Lower lobe of right lung (tissue), 2 donors: Measurements from ENCODE around the gene TENT4B. TPM values are rescaled to one million over a fixed set of nuclear protein-coding genes. Genes with fewer than 3 reads are reported as not detected.
"Not testable (repeated sequence)": the region's sequence is repeated elsewhere in the genome, so short reads cannot be mapped to it uniquely, and the experiment has no call there.

Experiments used
- ATAC-seq, 2 donors: fragments of 200-7000 bp; cut with Tn5 transposase; one replicate each; pipeline ENCODE4 v1.9.1; 2020 to 2022; ENCODE audit warnings: mild to moderate bottlenecking in 2 of 2, moderate library complexity in 2 of 2
- DNase-seq: peaks from one replicate; pipeline ENCODE4 v3.0.0-alpha.2; 2020
- H3K27ac ChIP-seq: fragments of 200-600 bp; one replicate; pipeline ENCODE4 v1.8.0; 2022
- H3K27me3 ChIP-seq: fragments of 200-600 bp; one replicate; pipeline ENCODE4 v1.8.0; 2022; ENCODE audit warnings: low read depth
- H3K36me3 ChIP-seq: fragments of 200-600 bp; one replicate; pipeline ENCODE4 v1.8.0; 2022; ENCODE audit warnings: mild to moderate bottlenecking
- H3K4me1 ChIP-seq: fragments of 200-600 bp; one replicate; pipeline ENCODE4 v1.8.0; 2022
- H3K4me3 ChIP-seq: fragments of 200-600 bp; one replicate; pipeline ENCODE4 v1.8.0; 2022; ENCODE audit warnings: mild to moderate bottlenecking
- H3K9me3 ChIP-seq: fragments of 200-600 bp; one replicate; pipeline ENCODE4 v1.8.0; 2022
- intact Hi-C: fragments of 100-400 bp; cut with DNase I; formaldehyde crosslinking; loops from one replicate; pipeline ENCODE4 v1.11.0; 2022
- total RNA-seq: library from RNA; stranded (reverse); fragmentation: NEBNext Ultra II Directional; extraction: Animal tissue kit (Norgen Biotek cat#: 25700); gene quantifications from one replicate; pipeline ENCODE4 v1.2.1, GENCODE V29; 2021
- TF ChIP-seq, protein P1 (sequence below): fragments of 200-600 bp; IDR thresholded peaks from one replicate; pipeline ENCODE4 v1.8.0; 2022; ENCODE audit warnings: antibody characterized with exemption, mild to moderate bottlenecking
- donor health status: DM: no; HTN: yes; CAD: no; lungs with severe emphysema.

The TENT4B gene
- total RNA-seq, 1 donor from 2014 or later, result 12.8 TPM

DNA sequence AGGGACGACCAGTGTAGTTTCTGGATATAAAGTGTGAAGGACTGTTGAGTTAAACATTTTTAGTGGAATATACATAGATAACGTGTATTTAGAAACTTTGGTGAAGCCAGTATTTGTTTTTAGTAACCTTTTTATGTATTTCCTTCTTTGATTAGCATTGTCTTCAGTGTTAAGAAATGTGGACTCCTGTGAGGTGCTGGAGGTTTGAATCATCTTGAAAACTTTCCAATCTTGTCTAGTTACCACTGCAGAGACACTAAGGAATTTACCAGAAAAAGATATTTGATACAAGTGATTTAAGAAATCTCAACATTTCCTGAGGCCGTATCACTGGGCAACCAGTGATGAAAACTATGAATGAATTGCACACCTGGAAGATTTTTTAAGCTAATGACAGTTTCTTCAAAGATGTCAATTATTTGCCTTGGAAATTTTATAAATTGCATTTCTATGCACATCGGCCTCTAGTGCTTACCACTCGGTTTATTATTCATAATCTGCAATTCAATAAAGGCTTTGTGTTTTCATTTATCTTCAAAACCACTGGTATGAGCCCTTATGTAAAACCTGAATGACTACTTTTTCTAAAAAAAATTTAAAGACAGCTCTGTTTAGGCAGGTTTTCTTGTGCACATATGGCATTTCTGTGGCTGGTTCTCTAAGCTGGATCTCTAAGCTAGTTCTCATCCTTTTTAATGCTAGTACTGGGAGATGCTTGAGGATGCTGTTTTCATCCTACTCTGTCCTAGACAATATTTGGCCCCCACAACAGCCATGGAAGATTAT, 81.9 kb downstream of the TENT4B start:
- Histone ChIP-seq H3K27me3 (no peaks in the 10 kb centered on the region), H3K4me1 (no peaks in the 10 kb centered on the region), H3K9me3 (no peaks in the 10 kb centered on the region), H3K36me3 (peaks cover 3% of the 10 kb centered on the region), H3K4me3 (no peak overlapping the region), H3K27ac (no peak overlapping the region)
- intact Hi-C loops, result no loop called here
- DNase-seq, result no peak
- TF ChIP-seq, protein P1, sequence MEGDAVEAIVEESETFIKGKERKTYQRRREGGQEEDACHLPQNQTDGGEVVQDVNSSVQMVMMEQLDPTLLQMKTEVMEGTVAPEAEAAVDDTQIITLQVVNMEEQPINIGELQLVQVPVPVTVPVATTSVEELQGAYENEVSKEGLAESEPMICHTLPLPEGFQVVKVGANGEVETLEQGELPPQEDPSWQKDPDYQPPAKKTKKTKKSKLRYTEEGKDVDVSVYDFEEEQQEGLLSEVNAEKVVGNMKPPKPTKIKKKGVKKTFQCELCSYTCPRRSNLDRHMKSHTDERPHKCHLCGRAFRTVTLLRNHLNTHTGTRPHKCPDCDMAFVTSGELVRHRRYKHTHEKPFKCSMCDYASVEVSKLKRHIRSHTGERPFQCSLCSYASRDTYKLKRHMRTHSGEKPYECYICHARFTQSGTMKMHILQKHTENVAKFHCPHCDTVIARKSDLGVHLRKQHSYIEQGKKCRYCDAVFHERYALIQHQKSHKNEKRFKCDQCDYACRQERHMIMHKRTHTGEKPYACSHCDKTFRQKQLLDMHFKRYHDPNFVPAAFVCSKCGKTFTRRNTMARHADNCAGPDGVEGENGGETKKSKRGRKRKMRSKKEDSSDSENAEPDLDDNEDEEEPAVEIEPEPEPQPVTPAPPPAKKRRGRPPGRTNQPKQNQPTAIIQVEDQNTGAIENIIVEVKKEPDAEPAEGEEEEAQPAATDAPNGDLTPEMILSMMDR, result no peak
- ATAC-seq, result no peak

DNA sequence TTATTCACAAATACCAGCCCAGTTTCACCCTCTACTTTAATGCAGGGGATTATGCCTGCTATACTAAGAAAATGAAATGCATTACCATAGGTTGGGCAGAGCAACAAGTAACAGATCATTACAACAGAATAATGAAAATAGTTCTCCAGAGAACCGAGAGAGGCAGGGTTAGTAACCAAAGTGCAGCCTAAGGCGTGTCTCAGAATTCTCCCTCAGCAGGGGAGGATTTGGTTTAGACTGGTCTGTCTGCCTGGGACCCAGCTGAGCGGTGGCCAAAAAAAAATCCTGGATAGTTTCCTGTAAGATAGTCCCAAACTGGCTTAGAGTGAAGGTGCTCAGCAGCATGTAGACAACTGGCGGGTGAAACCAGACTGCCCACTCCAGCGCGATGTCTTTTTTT, 82.5 kb downstream of the TENT4B start:
- intact Hi-C loops, result no loop called here
- H3K36me3 ChIP-seq, result no peaks in the 10 kb centered on the region
- ATAC-seq, result peak in 1 of 2 donors; percentile 61
- no peaks in the 10 kb centered on the region for H3K9me3 ChIP-seq
- no peak overlapping the region for H3K27ac ChIP-seq
- H3K4me3 ChIP-seq, result no peak overlapping the region
- TF ChIP-seq, protein P1, result no peak
- H3K27me3 ChIP-seq, result no peaks in the 10 kb centered on the region
- DNase-seq, result no peak
- H3K4me1 ChIP-seq, result no peaks in the 10 kb centered on the region

DNA sequence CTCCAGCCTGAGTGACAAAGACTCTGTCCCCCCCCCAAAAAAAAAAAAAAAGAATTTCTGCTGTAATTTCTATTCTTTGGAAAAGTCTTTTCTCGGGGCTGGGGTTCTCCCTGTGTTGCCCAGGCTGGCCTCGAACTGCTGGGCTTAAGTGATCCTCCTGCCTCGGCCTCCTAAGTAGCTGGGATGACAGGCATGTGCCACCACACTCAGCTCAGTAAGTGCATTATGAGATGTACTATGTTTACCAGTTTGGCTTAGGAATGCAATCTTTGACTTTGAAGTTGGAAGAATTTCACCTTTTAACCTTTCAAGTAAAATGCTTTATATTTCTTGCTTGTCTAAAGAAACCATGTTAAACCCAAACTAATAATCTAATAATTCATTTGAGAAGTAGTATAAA, 85.2 kb downstream of the TENT4B start:
- ATAC-seq (peak; percentile 58 to 66), DNase-seq (no peak)
- H3K9me3 ChIP-seq, result no peaks in the 10 kb centered on the region
- intact Hi-C loops, result no loop called here
- H3K27ac ChIP-seq, result no peak overlapping the region
- H3K4me1 ChIP-seq, result no peaks in the 10 kb centered on the region
- H3K36me3 ChIP-seq, result no peaks in the 10 kb centered on the region
- TF ChIP-seq, protein P1, result no peak
- H3K27me3 ChIP-seq, result no peaks in the 10 kb centered on the region
- no peak overlapping the region for H3K4me3 ChIP-seq

DNA sequence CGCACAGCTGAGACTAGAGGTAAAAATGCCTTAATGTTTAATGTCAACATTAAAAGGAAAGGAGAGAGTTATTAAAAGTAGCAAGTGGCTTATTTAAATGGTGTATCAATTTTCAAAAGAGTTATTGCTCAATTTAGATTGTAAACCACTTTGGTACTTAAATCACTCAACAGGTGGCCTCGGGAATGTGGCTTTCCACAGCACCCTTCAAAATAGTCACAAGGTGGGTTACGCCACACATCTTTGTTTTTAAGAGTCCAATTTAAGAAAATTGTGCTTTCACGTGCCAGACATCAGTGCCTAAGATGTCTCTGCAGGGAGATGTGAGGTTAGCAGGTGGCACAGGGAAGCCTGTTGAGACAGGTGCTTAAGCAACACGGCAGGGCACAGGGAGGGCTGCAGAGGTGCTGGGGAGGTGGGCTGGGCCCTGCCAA, 85.8 kb downstream of the TENT4B start:
- H3K27ac ChIP-seq, result no peak overlapping the region
- ATAC-seq (peak; percentile 79 to 81), DNase-seq (no peak)
- H3K27me3 ChIP-seq, result no peaks in the 10 kb centered on the region
- no peaks in the 10 kb centered on the region for H3K9me3 ChIP-seq
- no peak overlapping the region for H3K4me3 ChIP-seq
- no peaks in the 10 kb centered on the region for H3K36me3 ChIP-seq
- H3K4me1 ChIP-seq, result no peaks in the 10 kb centered on the region
- TF ChIP-seq, protein P1, result no peak
- intact Hi-C loops, result no loop called here

DNA sequence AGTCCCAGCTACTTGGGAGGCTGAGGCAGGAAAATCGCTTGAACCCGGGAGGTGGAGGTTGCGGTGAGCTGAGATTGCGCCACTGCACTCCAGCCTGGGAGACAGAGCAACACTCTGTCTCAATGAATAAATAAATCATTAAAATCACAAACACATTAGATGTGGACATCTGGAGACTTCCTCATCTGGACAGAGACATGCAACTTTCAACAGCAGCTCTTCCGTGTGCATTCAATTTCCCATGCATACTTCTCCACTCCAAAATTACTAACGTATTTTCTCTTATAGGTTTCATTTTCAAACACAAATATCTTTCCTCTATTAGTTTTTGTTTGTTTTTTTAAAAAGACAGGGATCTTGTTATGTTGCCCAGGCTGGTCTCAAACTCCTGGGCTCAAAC, 89.9 kb downstream of the TENT4B start:
- H3K4me3 ChIP-seq, intact Hi-C loops, H3K36me3 ChIP-seq, DNase-seq, ATAC-seq, H3K9me3 ChIP-seq, H3K27me3 ChIP-seq, H3K27ac ChIP-seq: not testable (repeated sequence)
- H3K4me1 ChIP-seq, result peaks cover 26% of the 10 kb centered on the region

DNA sequence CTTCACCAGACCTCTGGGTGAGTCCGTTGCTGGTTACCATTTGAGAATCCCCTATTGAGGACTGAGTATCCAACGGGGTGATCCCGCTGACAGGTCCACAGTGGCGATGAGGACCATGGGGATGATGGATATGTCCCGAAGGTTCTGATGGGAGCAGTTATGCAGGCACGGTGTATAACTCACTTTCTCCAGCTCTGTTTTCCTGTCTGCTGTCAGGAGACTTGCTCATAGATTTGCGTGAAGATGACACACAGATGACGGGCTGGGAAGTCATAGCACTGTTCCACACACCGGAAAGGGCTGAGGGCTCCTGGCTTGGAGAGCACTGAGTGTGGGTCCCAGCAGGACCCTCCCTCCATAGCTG, 91.0 kb downstream of the TENT4B start:
- Histone ChIP-seq H3K9me3 (no peaks in the 10 kb centered on the region), H3K36me3 (no peaks in the 10 kb centered on the region), H3K27ac (no peak overlapping the region), H3K4me1 (peaks cover 26% of the 10 kb centered on the region), H3K27me3 (no peaks in the 10 kb centered on the region), H3K4me3 (no peak overlapping the region)
- TF ChIP-seq, protein P1, result no peak
- ATAC-seq, result no peak
- intact Hi-C loops, result no loop called here
- no peak for DNase-seq
